Colonic mucosa (tissue), 4 donors: Measurements from ENCODE around the gene NDUFC2. TPM values are rescaled to one million over a fixed set of nuclear protein-coding genes. Genes with fewer than 3 reads are reported as not detected.
"Not testable (repeated sequence)": the region's sequence is repeated elsewhere in the genome, so short reads cannot be mapped to it uniquely, and the experiment has no call there.

Source experiments
- DNase-seq: peaks from one replicate; pipeline ENCODE4 v3.0.0-alpha.2; 2020
- H3K27ac ChIP-seq: fragments of 200-600 bp; one replicate; pipeline ENCODE4 v1.8.0; 2021
- H3K27me3 ChIP-seq: fragments of 200-600 bp; one replicate; pipeline ENCODE4 v1.8.0; 2021
- H3K36me3 ChIP-seq: fragments of 200-600 bp; one replicate; pipeline ENCODE4 v1.8.0; 2021
- H3K4me1 ChIP-seq: fragments of 200-600 bp; one replicate; pipeline ENCODE4 v1.8.0; 2021; ENCODE audit warnings: mild to moderate bottlenecking
- H3K4me3 ChIP-seq: fragments of 200-600 bp; one replicate; pipeline ENCODE4 v1.8.0; 2021
- H3K9ac ChIP-seq, 2 donors: one replicate each; pipeline ENCODE4 v1.7.0; 2013; ENCODE audit warnings: control low read depth in 2 of 2, low read depth in 2 of 2, low read length in 2 of 2
- H3K9me3 ChIP-seq: fragments of 200-600 bp; one replicate; pipeline ENCODE4 v1.8.0; 2021
- intact Hi-C: fragments of 100-400 bp; cut with DNase I; formaldehyde crosslinking; loops from one replicate; pipeline ENCODE4 v1.14.1; 2022
- total RNA-seq, 2 donors: library from RNA; stranded (reverse); fragmentation: NEBNext Ultra II Directional in 1 of 2; extraction: Animal tissue kit (Norgen Biotek cat#: 25700) in 1 of 2; gene quantifications; one replicate each; pipeline ENCODE4 v1.2.1, GENCODE V29; 2021
- TF ChIP-seq, protein P1 (sequence below): fragments of 200-600 bp; IDR thresholded peaks from one replicate; pipeline ENCODE4 v1.8.0; 2022; ENCODE audit warnings: antibody characterized with exemption, mild to moderate bottlenecking
- donor health status: healthy.
- donor health status: DM: no; HTN: no; CAD: no.
- donor health status: DM: no; HTN: no; CAD: no.

NDUFC2 gene
- total RNA-seq, 2 donors from 2014 or later, result 226 to 288 TPM

DNA sequence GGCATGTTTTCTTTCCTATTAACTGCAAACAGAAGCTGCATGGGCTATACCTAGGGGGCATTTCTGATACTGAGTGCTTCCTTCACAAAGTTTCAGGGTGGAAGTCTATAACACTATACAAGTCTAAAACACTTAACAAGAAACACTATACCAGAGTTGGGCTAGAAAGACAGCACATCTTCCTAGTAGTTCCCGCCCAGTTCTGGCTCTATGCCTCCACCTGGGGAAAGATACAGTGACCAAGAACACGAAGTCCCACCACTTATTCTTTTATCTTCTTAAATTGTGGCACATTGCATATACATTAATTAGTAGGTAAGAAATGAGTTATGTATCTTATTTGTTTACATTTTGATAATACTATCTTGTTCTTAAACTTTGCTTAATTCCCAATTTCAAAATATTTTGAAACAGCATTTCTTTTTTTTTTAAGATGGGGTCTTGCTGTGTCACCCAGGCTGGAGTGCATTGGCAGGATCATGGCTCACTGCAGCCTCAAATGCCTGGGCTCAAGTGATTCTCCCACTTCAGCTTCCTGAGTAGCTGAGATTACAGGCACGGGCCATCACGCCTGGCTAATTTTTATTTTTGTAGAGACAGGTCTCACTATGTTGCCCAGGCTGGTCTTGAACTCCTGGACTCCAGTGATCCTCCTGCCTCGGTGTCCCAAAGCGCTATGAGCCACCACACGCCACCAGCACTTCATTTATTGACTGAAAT is 18.2 kb upstream of the NDUFC2 start:
- Histone ChIP-seq H3K9me3 (no peaks in the 10 kb centered on the region), H3K9ac (no peak overlapping the region), H3K4me1 (no peaks in the 10 kb centered on the region), H3K4me3 (no peak overlapping the region), H3K27ac (no peak overlapping the region), H3K36me3 (no peaks in the 10 kb centered on the region), H3K27me3 (no peaks in the 10 kb centered on the region)
- TF ChIP-seq, protein P1, sequence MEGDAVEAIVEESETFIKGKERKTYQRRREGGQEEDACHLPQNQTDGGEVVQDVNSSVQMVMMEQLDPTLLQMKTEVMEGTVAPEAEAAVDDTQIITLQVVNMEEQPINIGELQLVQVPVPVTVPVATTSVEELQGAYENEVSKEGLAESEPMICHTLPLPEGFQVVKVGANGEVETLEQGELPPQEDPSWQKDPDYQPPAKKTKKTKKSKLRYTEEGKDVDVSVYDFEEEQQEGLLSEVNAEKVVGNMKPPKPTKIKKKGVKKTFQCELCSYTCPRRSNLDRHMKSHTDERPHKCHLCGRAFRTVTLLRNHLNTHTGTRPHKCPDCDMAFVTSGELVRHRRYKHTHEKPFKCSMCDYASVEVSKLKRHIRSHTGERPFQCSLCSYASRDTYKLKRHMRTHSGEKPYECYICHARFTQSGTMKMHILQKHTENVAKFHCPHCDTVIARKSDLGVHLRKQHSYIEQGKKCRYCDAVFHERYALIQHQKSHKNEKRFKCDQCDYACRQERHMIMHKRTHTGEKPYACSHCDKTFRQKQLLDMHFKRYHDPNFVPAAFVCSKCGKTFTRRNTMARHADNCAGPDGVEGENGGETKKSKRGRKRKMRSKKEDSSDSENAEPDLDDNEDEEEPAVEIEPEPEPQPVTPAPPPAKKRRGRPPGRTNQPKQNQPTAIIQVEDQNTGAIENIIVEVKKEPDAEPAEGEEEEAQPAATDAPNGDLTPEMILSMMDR, result no peak
- no peak for DNase-seq
- intact Hi-C loops, result no loop called here

DNA sequence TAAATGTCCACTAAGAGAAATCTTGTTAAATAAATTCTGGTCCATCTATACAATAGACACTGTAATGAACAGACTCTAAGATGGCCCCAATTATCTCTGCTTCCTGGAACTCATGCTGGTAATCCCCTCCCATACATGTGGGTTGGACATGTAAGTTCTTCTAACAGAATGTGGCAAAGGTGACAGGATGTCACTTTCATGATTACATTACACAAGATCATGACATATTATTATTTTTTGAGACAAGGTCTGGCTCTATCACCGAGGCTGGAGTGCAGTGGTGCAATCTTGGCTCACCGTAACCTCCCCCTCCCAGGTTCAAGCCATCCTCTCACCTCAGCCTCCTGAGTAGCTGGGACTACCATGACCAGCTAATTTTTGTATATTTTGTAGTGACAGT is 14.6 kb upstream of the NDUFC2 start:
- Histone ChIP-seq H3K4me1 (no peaks in the 10 kb centered on the region), H3K9me3 (no peaks in the 10 kb centered on the region), H3K36me3 (no peaks in the 10 kb centered on the region), H3K4me3 (no peak overlapping the region), H3K27me3 (no peaks in the 10 kb centered on the region), H3K9ac (no peak overlapping the region), H3K27ac (no peak overlapping the region)
- no peak for DNase-seq
- TF ChIP-seq, protein P1, result no peak
- intact Hi-C loops, result no loop called here

DNA sequence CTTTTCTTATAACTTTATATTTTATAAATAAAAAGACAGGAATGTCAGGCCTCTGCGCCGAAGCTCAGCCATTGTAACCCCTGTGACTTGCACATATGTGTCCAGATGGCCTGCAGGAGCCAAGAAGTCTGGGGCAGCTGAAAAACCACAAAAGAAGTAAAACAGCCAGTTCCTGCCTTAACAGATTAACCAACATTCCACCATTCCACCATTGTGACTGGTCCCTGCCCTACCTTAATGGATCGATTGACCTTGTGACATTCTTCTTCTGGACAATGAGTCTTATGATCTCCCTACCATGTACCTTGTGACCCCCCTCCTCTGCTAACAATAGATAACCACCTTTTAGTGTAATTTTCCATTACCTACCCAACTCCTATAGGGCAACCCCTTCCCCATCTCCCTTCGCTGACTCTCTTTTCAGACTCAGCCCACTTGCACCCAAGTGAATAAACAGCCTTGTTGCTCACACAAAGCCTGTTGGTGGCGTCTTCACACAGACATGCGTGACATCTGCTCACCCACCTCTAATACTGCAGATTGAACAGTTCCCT is 6.9 kb upstream of the NDUFC2 start:
- H3K4me3 ChIP-seq, H3K36me3 ChIP-seq, H3K9ac ChIP-seq, H3K27ac ChIP-seq, H3K4me1 ChIP-seq, intact Hi-C loops, H3K27me3 ChIP-seq, DNase-seq, H3K9me3 ChIP-seq: not testable (repeated sequence)

DNA sequence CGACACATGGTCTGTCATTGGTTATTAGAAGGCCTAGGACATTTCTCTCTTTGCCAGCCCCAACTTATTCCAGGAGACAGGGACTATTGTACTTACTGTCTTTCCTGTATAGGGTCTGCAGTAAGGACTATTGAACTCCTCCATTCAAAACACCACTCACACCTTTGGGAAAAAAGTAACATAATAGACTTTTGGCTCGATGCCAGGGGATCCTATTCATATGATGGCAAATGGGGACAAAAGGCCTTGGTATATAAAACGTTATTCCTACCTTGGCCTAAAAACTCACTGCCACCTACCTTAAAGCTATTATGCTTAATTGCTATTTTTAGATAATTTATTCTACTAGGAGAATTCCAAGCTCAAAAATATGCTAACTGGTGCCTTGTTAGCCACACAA is 6.3 kb upstream of the NDUFC2 start:
- no peak for DNase-seq
- Histone ChIP-seq H3K4me3 (no peak overlapping the region), H3K9me3 (no peaks in the 10 kb centered on the region), H3K36me3 (no peaks in the 10 kb centered on the region), H3K27ac (no peak overlapping the region), H3K27me3 (no peaks in the 10 kb centered on the region), H3K4me1 (no peaks in the 10 kb centered on the region), H3K9ac (no peak overlapping the region)
- intact Hi-C loops, result no loop called here
- TF ChIP-seq, protein P1, result no peak

DNA sequence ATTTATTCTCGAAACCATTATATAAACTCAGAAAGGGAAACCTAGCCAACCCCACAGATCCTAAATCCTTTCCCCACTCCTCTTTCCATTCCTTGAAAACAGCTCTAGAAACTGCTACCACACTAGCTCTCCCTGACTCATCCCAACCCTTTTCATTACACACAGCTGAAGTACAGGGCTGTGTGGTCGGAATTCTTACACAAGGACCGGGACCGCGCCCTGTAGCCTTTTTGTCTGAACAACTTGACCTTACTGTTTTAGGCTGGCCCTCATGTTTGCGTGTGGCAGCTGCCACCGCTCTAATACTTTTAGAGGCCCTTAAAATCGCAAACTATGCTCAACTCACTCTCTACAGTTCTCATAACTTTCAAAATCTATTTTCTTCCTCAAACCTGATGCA is 4.8 kb upstream of the NDUFC2 start:
- H3K36me3 ChIP-seq, H3K4me3 ChIP-seq, H3K27me3 ChIP-seq, H3K9me3 ChIP-seq, H3K4me1 ChIP-seq, intact Hi-C loops, H3K27ac ChIP-seq, H3K9ac ChIP-seq, DNase-seq: not testable (repeated sequence)

DNA sequence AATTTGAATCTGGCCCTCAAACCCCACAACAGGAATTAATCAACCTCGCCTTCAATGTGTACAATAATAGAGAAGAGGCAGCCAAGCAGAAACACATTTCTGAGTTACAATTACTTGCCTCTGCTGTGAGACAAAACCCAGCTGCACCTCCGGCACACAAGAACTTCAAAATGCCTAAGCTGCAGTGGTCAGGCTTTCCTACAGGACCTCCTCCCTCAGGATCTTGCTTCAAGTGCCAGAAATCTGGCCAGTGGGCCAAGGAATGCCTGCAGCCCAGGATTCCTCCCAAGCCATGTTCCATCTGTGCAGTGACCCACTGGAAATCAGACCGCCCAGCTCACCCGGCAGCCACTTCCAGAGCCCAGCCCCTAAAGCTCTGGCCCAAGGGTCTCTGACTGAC is 3.4 kb upstream of the NDUFC2 start:
- no peaks in the 10 kb centered on the region for H3K36me3 ChIP-seq
- H3K27ac ChIP-seq, result no peak overlapping the region
- no peak overlapping the region for H3K4me3 ChIP-seq
- H3K4me1 ChIP-seq, result no peaks in the 10 kb centered on the region
- no peak for DNase-seq
- no peak overlapping the region for H3K9ac ChIP-seq
- TF ChIP-seq, protein P1, result no peak
- intact Hi-C loops, result no loop called here
- no peaks in the 10 kb centered on the region for H3K27me3 ChIP-seq
- H3K9me3 ChIP-seq, result no peaks in the 10 kb centered on the region
